Stimulated activated effector memory CD8-positive, alpha-beta T cell treated with anti-CD3 and anti-CD28 coated beads, Interleukin-12 subunit alpha, Interleukin-12 subunit beta, amount 100 ng/mL, for 72 hours (primary cell): ENCODE measurements around the gene GANAB.
A peak's percentile ranks its signal among the peaks of the same experiment; 100 is the strongest.

Source experiments
- ATAC-seq: fragments of 150-1000 bp; cut with Tn5 transposase; 2 replicates; pipeline ENCODE4 v1.10.0; 2021
- DNase-seq, 2 donors: peaks; one replicate each; pipeline ENCODE4 v3.0.0; 2021 to 2022; ENCODE audit warnings: low spot score in 2 of 2
- H3K27ac Mint-ChIP-seq: one replicate; pipeline ENCODE4 v1.8.0; 2022; ENCODE audit warnings: mild to moderate bottlenecking, mixed read lengths
- H3K36me3 Mint-ChIP-seq: one replicate; pipeline ENCODE4 v1.8.0; 2022; ENCODE audit warnings: mild to moderate bottlenecking, mixed read lengths
- H3K4me1 Mint-ChIP-seq: one replicate; pipeline ENCODE4 v1.8.0; 2022; ENCODE audit warnings: mixed read lengths
- H3K4me3 Mint-ChIP-seq: one replicate; pipeline ENCODE4 v1.8.0; 2022; ENCODE audit warnings: mild to moderate bottlenecking, mixed read lengths
- H3K9me3 Mint-ChIP-seq: one replicate; pipeline ENCODE4 v1.8.0; 2022; ENCODE audit warnings: mixed read lengths

GANAB gene

DNA sequence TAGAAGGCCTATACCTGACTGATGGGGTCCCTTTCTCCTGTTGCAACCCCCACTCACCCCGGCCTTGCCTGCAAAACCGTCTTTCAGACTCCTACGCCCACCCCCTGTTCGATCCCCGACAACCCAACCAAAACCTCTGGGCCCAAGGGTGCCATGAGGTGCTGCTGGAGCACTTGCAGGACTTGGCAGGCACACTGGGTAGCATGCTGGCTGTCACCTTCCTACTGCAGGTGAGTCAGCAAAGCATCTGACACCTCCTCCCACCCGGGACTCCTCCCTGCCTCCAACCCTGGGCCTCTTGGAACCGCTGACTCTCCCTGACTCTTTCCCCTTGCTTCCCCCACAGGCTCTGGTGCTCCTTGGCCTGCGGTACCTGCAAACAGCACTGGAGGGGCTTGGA is 32.1 kb downstream of the GANAB start:
- H3K9me3 Mint-ChIP-seq = no peaks in the 10 kb centered on the region
- peaks cover 46% of the 10 kb centered on the region for H3K4me1 Mint-ChIP-seq
- ATAC-seq (peak; percentile 31), DNase-seq (no peak)
- peak overlapping the region; percentile 52 for H3K4me3 Mint-ChIP-seq
- H3K27ac Mint-ChIP-seq = peak overlapping the region; percentile 86
- peaks cover 77% of the 10 kb centered on the region for H3K36me3 Mint-ChIP-seq

DNA sequence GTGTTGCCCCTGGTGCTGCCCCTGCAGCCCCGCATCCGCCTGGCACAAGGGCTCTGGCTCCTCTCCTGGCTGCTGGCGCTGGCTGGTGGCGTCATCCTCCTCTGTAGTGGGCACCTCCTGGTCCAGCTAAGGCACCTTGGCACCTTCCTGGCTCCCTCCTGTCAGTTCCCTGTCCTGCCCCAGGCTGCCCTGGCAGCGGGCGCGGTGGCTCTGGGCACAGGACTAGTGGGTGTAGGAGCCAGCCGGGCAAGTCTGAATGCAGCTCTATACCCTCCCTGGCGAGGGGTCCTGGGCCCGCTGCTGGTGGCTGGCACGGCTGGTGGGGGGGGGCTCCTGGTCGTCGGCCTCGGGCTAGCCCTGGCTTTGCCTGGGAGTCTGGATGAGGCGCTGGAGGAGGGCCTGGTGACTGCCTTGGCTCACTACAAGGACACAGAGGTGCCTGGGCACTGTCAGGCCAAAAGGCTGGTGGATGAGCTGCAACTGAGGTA is 33.1 kb downstream of the GANAB start:
- H3K4me1 Mint-ChIP-seq = peaks cover 54% of the 10 kb centered on the region
- peaks cover 77% of the 10 kb centered on the region for H3K36me3 Mint-ChIP-seq
- no peaks in the 10 kb centered on the region for H3K9me3 Mint-ChIP-seq
- peak overlapping the region; percentile 86 for H3K27ac Mint-ChIP-seq
- DNase-seq (no peak), ATAC-seq (no peak)
- peak overlapping the region; percentile 52 for H3K4me3 Mint-ChIP-seq

DNA sequence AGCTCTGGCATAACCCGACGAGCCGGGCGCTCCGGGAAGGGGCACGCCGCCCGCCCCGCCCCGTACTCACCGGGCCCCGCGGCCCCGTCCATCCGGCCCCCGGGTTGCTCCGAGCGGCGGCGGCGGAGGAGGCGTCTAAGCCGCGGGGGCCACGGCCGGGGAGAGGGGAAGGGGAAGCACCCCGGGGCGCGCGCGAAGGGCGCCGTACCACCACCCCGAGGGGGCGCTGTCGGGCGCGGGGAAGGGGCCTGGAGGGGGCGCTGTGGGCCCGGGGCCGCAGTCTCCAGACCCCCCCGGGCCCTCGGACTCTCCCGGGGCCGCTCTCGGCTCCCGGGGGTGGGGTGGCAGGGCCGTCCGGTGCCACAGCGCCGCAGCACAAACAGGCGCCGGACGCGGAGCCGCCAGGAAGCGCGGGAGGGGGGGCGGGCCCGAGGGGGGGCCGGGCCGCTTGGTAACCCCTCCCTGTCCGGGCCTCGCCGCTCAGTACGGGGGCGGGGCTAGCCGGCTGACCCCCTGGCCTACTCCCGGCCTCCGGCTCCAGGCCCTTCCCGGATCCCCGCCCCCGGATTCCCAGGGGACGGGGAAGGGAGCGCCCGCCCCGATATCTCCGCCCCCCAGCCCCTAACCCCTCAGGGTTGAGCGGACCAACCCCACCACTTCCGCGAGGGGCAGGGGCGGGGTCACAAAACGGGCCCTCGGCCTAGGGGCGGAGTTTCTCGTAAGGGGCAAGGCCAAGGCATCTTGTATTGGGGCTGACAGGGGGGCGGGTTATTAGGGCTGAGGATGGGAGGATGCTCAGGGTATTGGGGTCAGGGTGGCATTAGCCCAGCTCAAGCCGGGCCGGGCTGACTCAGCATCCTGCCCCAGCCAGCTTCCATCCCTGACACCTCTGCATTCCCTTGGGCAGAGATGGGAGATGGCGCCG is 33.8 kb downstream of the GANAB start, which contains the start of the genes EML3 and ROM1:
Gene EML3, minus strand, starts transcription at position 410 of the 925 bp plus-strand sequence. Its CDS starts 318 bp downstream, at position 92.
Gene ROM1, plus strand, starts transcription at position 892 of the 925 bp plus-strand sequence. Its CDS starts 25 bp downstream, at position 917.
- H3K4me1 Mint-ChIP-seq = peaks cover 61% of the 10 kb centered on the region

GRCh38 chr11:62611705-62612365 is 34.6 kb downstream of the GANAB start:
- ATAC-seq = peak; percentile 59
- H3K4me3 Mint-ChIP-seq = peak overlapping the region; percentile 95
- peaks cover 78% of the 10 kb centered on the region for H3K36me3 Mint-ChIP-seq
- no peaks in the 10 kb centered on the region for H3K9me3 Mint-ChIP-seq
- H3K4me1 Mint-ChIP-seq = peaks cover 63% of the 10 kb centered on the region
- H3K27ac Mint-ChIP-seq = peak overlapping the region; percentile 97
- DNase-seq = peak; percentile 31 to 74

More for the DNA sequence above, 33.8 kb downstream of the GANAB start, which contains the start of the genes EML3 and ROM1:
- ATAC-seq (peak; percentile 81), DNase-seq (peak; percentile 95 to 97)
- Mint-ChIP-seq H3K9me3 (no peaks in the 10 kb centered on the region), H3K27ac (peak within 1 kb of the TSS; percentile 97), H3K4me3 (peak within 1 kb of the TSS; percentile 95), H3K36me3 (peaks cover 77% of the 10 kb centered on the region)

DNA sequence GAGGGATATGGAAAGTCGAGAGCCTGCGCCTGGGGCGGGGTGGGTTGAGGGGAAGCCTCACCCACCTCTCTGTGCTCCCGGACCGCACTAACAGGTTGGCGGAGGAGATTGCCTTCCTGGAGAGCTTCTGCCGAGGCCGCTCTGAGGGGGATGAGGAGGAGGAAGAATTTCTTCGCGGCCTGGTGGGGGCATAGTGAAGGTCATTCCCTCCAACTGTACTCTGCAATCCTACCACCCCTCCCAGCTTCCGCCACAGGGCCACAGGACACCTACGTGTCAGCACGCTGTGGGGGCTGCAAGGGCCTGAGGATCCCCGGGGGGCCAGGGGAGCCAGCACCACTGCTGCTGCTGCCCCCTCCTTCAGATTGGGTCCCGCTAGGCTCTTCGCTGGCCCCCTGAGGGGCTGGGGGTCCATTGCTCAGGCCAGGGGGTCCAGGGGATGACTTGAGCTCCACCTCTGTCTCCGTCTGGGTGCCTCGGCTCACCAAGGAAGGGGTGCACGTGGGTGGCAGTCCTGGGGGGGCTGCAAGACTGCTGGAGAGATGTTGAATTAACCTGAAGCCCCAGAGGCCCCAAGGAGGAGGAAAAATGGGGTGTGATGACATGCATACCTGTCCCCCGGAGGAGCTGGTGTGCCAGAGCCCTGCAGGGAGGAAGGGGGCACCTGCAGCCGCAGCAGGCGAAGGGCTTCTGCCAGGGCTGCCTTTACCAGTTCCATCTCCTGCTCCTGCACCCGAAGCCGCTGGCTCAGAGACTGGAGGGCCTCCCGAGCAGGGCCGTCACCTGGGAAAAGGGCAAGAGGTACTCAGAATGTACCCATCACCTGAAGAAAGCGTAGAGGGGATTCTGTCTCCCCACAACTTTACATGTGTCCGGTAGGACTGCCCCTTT is 35.4 kb downstream of the GANAB start:
- no peaks in the 10 kb centered on the region for H3K9me3 Mint-ChIP-seq
- H3K27ac Mint-ChIP-seq = peak overlapping the region; percentile 97
- DNase-seq (no peak), ATAC-seq (no peak)
- H3K4me3 Mint-ChIP-seq = peak overlapping the region; percentile 95
- H3K4me1 Mint-ChIP-seq = peaks cover 63% of the 10 kb centered on the region
- peaks cover 79% of the 10 kb centered on the region for H3K36me3 Mint-ChIP-seq

DNA sequence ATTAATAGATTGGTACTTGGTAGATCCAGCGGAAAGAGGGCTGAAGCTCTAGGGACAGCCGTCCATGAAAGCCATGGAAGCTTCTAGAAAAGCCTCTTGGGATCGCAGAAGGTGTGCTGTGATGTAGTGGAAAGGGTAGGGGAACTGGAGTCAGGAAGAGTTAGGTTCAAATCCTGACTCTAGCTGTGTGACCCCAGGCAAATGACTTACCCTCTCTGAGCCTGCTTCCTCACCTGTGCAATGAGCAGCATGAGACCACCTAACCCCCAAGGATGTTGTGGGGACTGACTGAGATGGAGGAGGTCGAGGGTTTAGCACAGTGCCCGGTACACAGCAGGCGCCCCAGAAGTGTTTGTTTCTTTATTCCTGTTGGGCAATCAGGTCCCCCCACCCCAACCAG is 36.0 kb downstream of the GANAB start:
- Mint-ChIP-seq H3K36me3 (peaks cover 82% of the 10 kb centered on the region), H3K9me3 (no peaks in the 10 kb centered on the region), H3K27ac (peak overlapping the region; percentile 97), H3K4me3 (peak overlapping the region; percentile 95), H3K4me1 (peaks cover 65% of the 10 kb centered on the region)
- no peak for DNase-seq
- ATAC-seq = no peak

- ATAC-seq = no peak
- H3K4me1 Mint-ChIP-seq = peaks cover 58% of the 10 kb centered on the region
- H3K9me3 Mint-ChIP-seq = no peaks in the 10 kb centered on the region
- H3K36me3 Mint-ChIP-seq = peaks cover 83% of the 10 kb centered on the region
- no peak for DNase-seq
- H3K4me3 Mint-ChIP-seq = peak overlapping the region; percentile 10
- H3K27ac Mint-ChIP-seq = peak overlapping the region; percentile 77
These were observed 37.6 kb downstream of the GANAB start for GRCh38 chr11:62608776-62609175.

GRCh38 chr11:62607714-62608113 is 38.7 kb downstream of the GANAB start:
- Mint-ChIP-seq H3K9me3 (no peaks in the 10 kb centered on the region), H3K4me3 (no peak overlapping the region), H3K27ac (peak overlapping the region; percentile 34), H3K4me1 (peaks cover 65% of the 10 kb centered on the region), H3K36me3 (peaks cover 91% of the 10 kb centered on the region)
- DNase-seq (no peak), ATAC-seq (no peak)

DNA sequence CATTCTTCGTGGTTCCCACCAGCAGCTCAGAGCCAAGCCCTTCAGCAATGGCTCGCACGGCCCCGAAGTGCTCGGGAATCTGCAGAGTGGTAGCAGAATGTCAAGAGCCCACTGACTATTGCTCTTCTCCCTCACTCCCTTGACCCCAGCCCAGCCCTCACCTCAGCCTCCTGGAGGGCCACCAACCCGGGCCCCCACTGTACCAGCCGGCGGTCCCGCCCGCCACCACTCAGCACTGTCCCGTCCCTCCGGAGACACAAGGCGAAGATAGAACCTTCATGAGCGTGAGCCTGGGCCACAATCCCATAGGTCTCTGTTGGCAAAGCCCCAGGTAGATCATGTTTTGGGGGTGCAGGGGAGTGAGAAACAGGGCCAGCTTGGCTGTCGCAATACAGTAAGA is 40.5 kb downstream of the GANAB start:
- Mint-ChIP-seq H3K4me3 (no peak overlapping the region), H3K9me3 (no peaks in the 10 kb centered on the region), H3K27ac (no peak overlapping the region), H3K4me1 (peaks cover 58% of the 10 kb centered on the region), H3K36me3 (peaks cover 92% of the 10 kb centered on the region)
- ATAC-seq (no peak), DNase-seq (no peak)

- peaks cover 56% of the 10 kb centered on the region for H3K4me1 Mint-ChIP-seq
- DNase-seq (no peak), ATAC-seq (no peak)
- H3K9me3 Mint-ChIP-seq = no peaks in the 10 kb centered on the region
- no peak overlapping the region for H3K4me3 Mint-ChIP-seq
- H3K36me3 Mint-ChIP-seq = peaks cover 92% of the 10 kb centered on the region
- H3K27ac Mint-ChIP-seq = peak overlapping the region; percentile 67
These were observed 40.9 kb downstream of the GANAB start for GRCh38 chr11:62605467-62605866.

GRCh38 chr11:62604460-62605120 is 41.8 kb downstream of the GANAB start:
- Mint-ChIP-seq H3K36me3 (peaks cover 95% of the 10 kb centered on the region), H3K4me1 (peaks cover 57% of the 10 kb centered on the region), H3K9me3 (no peaks in the 10 kb centered on the region), H3K4me3 (no peak overlapping the region), H3K27ac (peak overlapping the region; percentile 86)
- ATAC-seq (no peak), DNase-seq (no peak)

- no peak for ATAC-seq
- Mint-ChIP-seq H3K36me3 (peaks cover 95% of the 10 kb centered on the region), H3K4me1 (peaks cover 57% of the 10 kb centered on the region), H3K4me3 (peak overlapping the region; percentile 88), H3K27ac (peak overlapping the region; percentile 86), H3K9me3 (no peaks in the 10 kb centered on the region)
- DNase-seq = no peak
These were observed 42.6 kb downstream of the GANAB start for GRCh38 chr11:62603776-62604299.

- H3K27ac Mint-ChIP-seq = peak overlapping the region; percentile 86
- H3K9me3 Mint-ChIP-seq = no peaks in the 10 kb centered on the region
- H3K4me3 Mint-ChIP-seq = peak overlapping the region; percentile 88
- H3K36me3 Mint-ChIP-seq = peaks cover 95% of the 10 kb centered on the region
- no peak for DNase-seq
- H3K4me1 Mint-ChIP-seq = peaks cover 59% of the 10 kb centered on the region
- no peak for ATAC-seq
These were observed 43.4 kb downstream of the GANAB start for GRCh38 chr11:62603072-62603408.
